HG03575 (cell line): Measurements from ENCODE around the gene CELF6.
"Not testable (repeated sequence)": the region's sequence is repeated elsewhere in the genome, so short reads cannot be mapped to it uniquely, and the experiment has no call there.

Experiments used
- ATAC-seq: cut with Tn5 transposase; IDR thresholded peaks from one replicate; pipeline ENCODE4 v1.9.1; 2021; ENCODE audit not compliant: unreplicated experiment, insufficient number of reproducible peaks, low FRiP score; ENCODE audit errors: extremely low read depth

Gene CELF6

DNA sequence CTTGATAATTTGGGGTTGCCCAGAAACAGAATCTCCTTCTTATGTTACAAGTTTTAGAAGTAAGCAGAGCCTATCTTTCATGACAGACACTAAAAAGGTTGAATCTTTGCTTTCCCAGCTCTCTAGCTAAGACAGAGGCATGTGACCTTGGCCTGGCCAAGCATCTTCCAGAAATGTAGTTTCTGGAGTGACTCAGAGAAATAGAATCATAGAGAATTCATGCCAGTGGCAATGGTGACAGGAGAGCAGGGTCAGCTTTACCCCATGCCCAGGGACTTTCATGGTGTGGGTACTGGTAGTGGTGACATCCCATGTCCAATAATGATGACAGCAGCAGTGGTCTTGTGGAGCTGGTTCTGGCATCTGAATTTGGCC, 43.6 kb downstream of the CELF6 start:
- no peak for ATAC-seq

GRCh38 chr15:72275635-72276325, 44.2 kb downstream of the CELF6 start:
- ATAC-seq = not testable (repeated sequence)

DNA sequence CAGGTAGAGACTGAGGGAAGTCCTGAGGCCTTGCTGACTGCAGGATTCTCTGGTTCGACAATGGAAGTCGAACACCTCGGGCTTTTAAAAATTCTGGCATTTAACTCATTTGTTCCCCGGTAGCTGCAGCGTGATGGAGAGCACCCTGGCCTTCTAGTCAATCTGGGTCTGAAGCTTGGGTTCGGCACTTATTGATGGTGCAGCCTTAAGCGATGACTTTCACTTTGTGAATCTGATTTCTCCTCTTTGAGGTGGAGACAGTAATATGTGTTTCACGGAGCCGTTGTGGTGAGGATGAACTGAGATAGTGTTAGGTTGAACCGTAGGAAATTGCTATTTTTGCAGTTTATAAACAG, 47.0 kb downstream of the CELF6 start:
- ATAC-seq = no peak

DNA sequence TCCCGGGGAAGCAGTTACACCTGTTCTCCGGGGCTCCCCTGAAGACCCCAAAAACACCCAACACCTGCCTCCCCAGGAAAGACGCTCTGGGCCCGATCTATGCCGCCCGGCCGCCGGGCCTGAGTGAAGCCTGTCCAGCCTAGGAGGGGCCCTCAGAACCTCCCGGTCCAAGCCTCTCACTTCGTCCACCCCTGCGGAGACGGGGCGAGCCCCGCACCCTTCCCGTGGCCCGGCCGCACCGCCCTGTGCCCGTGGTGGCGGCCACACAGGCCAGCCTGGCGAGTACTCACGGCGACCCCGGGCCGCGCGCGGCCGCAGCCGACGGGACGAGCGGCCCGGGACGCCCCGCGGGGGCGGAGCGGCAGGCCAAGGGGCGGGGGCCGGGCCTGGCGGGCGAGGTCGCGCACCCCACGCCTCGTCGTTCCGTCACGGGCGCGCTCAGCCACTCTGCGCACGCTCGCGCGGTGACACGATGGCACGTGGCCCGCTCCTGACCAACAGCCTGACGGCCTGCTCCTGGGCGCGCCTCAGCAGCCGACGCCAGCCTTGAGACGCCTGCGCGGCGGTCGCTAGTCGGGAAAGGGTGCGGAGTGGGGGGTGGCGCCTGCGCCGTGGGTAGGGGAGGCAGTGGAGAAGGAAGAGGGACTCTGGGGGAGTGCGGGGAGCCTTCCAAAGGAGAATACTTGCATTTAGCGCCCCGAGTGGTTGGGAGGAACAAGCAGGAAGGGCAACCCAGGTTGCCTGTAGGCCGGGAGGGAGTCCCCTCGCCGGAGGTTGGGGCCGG, 47.6 kb downstream of the CELF6 start, which contains the start of gene PARP6:
Gene PARP6 (minus strand): TSS at position 342 of the 784 bp plus-strand sequence. CDS start 5,077 bp downstream, outside the sequence.
- peak; percentile 72 for ATAC-seq

DNA sequence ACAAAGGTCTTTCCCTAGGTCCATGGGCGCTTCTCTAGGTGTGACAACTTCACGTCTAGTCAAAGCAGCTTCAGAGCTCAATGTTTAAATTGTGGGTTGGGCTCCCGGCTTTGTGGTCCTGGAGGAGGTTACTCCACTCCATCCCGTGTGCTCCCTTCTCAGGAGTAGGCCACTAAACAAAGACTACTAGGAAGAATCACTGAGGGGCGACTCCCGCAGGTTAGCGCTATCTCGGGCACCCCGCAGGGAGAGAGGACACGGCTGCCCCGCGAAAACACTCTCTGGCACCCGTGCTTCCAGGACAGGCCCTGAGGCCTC, 48.1 kb downstream of the CELF6 start:
- ATAC-seq = no peak

- no peak for ATAC-seq
Measured at GRCh38 chr15:72271221-72271620, 48.7 kb downstream of the CELF6 start.

GRCh38 chr15:72269739-72270138, 50.2 kb downstream of the CELF6 start:
- ATAC-seq = no peak

DNA sequence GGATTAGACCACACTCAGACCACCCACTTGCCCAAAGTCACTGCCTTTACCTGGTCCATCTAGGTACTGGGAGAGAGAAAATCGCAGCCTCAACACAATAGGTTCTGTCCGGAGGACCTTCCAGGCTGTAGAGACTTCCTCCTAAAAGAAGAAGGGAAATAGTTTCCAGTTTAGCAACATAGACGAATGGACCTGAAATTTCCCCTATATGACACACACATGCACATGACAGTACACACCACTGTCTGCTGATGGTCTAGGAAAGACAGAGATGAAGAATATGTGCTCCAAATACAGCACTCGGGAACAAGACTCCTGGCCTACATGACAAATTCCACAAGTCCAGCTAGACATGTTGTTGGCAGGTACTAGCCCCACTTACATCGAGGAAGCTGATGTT, 54.9 kb downstream of the CELF6 start:
- no peak for ATAC-seq

DNA sequence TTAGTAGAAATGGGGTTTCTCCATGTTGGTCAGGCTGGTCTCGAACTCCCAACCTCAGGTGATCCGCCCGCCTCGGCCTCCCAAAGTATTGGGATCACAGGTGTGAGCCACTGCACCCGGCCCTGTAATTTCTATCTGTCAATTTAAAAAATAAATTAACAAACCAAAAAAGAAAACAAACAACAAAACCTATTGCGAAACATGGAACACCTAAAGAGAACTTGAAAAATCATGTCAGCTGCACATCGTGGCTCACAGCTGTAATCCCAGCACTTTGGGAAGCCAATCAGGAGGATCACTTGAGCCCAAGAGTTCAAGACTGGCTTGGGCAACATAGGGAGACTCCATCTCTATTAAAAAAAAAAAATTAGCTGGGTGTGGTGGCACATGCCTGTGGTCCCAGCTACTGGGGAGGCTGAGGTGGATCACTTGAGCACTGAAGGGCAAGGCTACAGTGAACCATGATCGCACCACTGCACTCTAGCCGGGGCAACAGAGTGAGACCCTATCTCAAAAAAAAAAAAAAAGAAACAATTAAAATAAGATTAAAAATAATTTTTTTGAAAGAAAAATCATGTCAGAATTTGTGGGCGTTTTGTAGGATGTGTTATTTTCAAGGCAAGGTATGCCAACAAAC, 67.2 kb downstream of the CELF6 start:
- ATAC-seq = no peak

GRCh38 chr15:72249142-72249810, 70.7 kb downstream of the CELF6 start:
- no peak for ATAC-seq

- no peak for ATAC-seq
Measured at GRCh38 chr15:72248514-72248913, 71.4 kb downstream of the CELF6 start.

- ATAC-seq = no peak
Measured at GRCh38 chr15:72242775-72243370, 77.1 kb downstream of the CELF6 start.

- ATAC-seq = no peak
Measured at GRCh38 chr15:72239652-72240051, 80.3 kb downstream of the CELF6 start.

DNA sequence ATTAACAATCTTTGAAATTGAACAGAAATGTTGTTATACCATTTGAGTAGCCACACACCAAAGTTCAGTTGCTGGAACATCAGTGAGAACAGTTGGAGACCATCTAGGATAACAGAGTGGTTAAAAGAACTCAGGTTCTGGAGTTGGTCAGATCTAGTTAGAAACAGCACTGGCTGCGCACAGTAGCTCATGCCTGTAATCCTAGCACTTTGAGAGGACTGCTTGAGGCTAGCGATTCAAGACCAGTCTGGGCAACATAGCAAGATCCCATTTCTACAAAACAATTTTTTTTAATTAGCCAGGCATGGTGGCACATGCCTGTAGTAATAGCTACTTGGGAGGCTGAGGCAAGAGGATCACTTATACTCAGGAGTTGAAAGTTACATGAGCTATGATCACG, 81.4 kb downstream of the CELF6 start:
- ATAC-seq = no peak

GRCh38 chr15:72237853-72238224, 82.1 kb downstream of the CELF6 start:
- no peak for ATAC-seq

DNA sequence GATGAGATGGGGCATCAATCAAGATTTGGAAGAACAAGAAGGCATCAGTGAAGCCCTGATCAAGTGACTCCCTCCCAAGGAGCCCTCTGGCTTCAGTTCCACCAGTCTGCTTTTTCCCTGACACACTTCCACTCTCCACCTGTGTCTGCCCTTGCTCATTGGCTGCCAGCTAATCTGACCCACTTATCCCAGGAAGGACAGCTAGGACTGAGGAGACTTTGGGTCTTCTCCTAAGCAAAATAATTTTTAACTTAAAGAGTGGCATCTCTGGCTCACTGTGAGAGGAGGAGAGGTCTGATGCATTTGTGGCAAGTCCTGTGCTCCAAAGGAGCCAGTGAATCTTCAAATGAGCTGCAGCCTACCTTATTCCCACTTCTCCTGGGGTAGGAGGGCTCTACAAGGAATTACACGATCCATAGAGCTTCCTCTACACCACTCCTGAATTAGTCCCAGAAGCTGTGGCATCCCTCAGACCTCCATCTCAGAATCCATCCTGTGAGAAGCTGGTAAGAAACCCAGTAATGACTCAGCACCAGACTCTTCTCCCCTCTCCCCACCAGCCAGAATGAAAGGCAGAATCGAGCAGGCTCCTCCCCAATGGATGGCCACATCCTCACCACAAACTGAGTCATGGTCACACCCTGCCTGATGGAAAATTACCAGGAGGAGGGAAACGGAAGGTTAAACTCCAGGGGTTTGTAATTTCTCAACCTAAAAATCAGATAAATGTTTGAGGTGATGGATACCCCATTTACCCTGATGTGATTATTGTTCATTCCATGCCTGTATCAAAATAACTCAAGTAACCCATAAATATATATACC, 82.7 kb downstream of the CELF6 start:
- no peak for ATAC-seq

DNA sequence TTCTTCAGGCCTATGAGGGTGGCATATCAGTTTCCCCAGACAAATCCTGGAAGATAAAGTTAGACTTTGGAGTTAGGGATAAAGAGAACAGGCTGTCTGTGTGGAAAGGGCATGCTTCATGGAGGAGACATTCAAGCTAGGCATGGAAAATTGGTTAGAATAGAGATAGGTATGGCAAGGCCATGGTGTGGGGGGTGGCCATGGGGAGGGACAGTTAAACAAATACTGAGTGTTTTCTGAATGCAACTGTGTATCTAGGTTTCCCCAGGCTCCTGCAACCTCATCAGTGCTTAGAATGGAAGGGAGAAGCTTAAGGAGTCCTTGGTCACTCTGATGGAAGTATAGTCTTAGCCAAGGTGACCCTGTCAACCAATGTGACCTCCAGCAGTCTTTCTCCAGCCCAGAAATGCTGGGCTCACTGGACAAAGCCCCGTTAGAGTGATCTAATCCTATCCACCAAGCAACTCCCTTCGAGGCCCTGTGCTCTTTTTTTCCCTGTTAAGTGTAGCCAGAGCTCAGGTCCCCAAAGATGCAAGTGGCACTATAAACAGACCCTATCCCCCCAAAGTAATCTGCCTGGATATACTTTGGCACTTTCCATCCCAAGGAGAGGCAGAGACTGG, 83.5 kb downstream of the CELF6 start:
- no peak for ATAC-seq

DNA sequence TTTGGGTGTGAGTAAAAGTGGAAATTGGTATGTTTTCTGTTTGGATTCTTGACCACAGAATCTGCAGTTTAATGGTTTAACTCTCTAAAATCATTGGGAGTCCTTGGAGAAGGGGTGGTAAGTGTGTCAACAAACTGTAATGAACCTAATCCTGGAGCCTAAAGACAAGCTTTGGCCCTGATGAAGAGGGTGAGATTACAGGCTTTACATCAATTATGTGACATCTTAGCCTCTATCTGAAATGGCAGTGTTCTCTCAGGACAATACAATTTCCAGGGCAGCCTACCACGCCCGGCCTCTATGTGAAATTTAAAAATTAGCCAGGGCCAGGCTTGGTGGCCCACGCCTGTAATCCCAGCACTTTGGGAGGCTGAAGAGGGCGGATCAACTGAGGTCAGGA, 84.7 kb downstream of the CELF6 start:
- no peak for ATAC-seq
